Spinal cord (tissue), 10 donors: ENCODE data around the gene PVALEF. TPM values are rescaled to one million over a fixed set of nuclear protein-coding genes. Genes with fewer than 3 reads are reported as not detected.

ENCODE experiments used
- DNase-seq, 6 donors: peaks; one replicate each; pipeline versions ENCODE4 v3.0.0 to v3.0.0-alpha.2; 2013 to 2015; ENCODE audit warnings: low spot score in 6 of 6, low read depth in 4 of 6
- H3K27ac ChIP-seq: one replicate; pipeline ENCODE4 v1.5.1; 2013; ENCODE audit warnings: low read depth, low read length, control low read depth
- H3K27me3 ChIP-seq: one replicate; pipeline ENCODE4 v1.6.1; 2013; ENCODE audit warnings: low read length; ENCODE audit not compliant: control insufficient read depth, insufficient read depth
- H3K36me3 ChIP-seq: one replicate; pipeline ENCODE4 v1.6.1; 2013; ENCODE audit warnings: low read length; ENCODE audit not compliant: control insufficient read depth, insufficient read depth
- H3K4me1 ChIP-seq: one replicate; pipeline ENCODE4 v1.6.1; 2013; ENCODE audit warnings: low read length; ENCODE audit not compliant: control insufficient read depth, insufficient read depth
- H3K4me3 ChIP-seq: one replicate; pipeline ENCODE4 v1.5.1; 2013; ENCODE audit warnings: low read depth, low read length, control low read depth
- H3K9me3 ChIP-seq: one replicate; pipeline ENCODE4 v1.6.1; 2013; ENCODE audit warnings: low read length; ENCODE audit not compliant: control insufficient read depth, insufficient read depth
- WGBS: methylation state at CpG from one replicate; pipeline ENCODE4 v1.1.5; 2013; ENCODE audit warnings: missing lambda C conversion rate; ENCODE audit not compliant: insufficient coverage; 5-methylcytosine and 5-hydroxymethylcytosine counted together
- polyA plus RNA-seq, 2 donors: library from polyadenylated mRNA; unstranded; fragments of 120-200 nt; gene quantifications; one replicate each; pipeline ENCODE4 v1.2.1, GENCODE V29; 2013; ENCODE audit not compliant: insufficient read length in 2 of 2
- total RNA-seq, 2 donors: library from RNA; depleted of rRNA in 1 of 2; stranded (reverse); fragments of 120-200 nt in 1 of 2; fragments of >200 nt in 1 of 2; gene quantifications; one replicate each; pipeline versions ENCODE4 v1.2.3 to v1.2.4, GENCODE V29; 2013 to 2014
- donor health status: healthy.

Gene PVALEF
- total and polyA plus RNA-seq, 4 donors: 0.11 to 0.90 (median 0.73) TPM; not detected in 1

DNA sequence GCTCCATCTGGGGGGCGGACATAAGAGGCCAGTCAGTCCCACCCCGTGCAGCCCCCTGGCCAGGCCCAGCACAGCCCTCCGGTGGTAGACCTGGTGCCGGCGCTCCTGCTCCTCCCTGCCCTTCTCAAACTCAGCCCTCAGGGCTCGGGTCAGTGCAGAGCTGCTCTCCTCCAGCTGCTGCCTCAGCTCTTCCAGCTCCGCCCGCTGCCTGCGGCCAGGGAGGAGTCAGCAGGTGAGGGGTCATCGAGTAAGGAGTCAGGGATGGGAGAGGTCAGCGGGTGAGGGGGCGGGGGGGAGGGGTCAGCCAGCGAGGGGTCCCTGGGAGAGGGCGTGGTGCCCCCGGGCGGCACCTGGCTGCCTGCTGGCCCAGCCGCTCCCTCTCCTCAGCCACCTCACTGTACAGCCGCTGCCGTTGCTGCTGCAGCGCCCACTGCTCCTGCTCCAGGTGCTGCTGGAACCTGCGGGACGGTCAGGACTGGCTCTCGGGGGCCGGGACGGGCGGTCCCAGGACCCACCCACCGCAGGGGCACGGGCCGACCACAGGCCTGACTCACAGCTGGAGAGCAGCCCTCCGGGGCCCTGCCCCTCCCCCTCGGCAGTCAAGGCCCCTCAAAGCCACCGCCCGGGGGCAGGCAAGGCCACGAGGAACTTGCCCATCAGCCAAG lies 27.2 kb downstream of the PVALEF start:
- Histone ChIP-seq H3K36me3 (peaks cover 100% of the 10 kb centered on the region), H3K4me3 (no peak overlapping the region), H3K27ac (no peak overlapping the region), H3K9me3 (no peaks in the 10 kb centered on the region), H3K4me1 (peaks cover 4% of the 10 kb centered on the region), H3K27me3 (no peaks in the 10 kb centered on the region)
- WGBS: 76% methylated on average over 28 of the region's 34 CpGs
- DNase-seq: no peak

- Histone ChIP-seq H3K4me3 (no peak overlapping the region), H3K27ac (no peak overlapping the region), H3K36me3 (peaks cover 100% of the 10 kb centered on the region), H3K27me3 (no peaks in the 10 kb centered on the region), H3K4me1 (peaks cover 4% of the 10 kb centered on the region), H3K9me3 (no peaks in the 10 kb centered on the region)
- 93% methylated on average over 17 of the region's 17 CpGs for WGBS
- DNase-seq: no peak
Observed at GRCh38 chr17:81193051-81193410, 27.7 kb downstream of the PVALEF start.

DNA sequence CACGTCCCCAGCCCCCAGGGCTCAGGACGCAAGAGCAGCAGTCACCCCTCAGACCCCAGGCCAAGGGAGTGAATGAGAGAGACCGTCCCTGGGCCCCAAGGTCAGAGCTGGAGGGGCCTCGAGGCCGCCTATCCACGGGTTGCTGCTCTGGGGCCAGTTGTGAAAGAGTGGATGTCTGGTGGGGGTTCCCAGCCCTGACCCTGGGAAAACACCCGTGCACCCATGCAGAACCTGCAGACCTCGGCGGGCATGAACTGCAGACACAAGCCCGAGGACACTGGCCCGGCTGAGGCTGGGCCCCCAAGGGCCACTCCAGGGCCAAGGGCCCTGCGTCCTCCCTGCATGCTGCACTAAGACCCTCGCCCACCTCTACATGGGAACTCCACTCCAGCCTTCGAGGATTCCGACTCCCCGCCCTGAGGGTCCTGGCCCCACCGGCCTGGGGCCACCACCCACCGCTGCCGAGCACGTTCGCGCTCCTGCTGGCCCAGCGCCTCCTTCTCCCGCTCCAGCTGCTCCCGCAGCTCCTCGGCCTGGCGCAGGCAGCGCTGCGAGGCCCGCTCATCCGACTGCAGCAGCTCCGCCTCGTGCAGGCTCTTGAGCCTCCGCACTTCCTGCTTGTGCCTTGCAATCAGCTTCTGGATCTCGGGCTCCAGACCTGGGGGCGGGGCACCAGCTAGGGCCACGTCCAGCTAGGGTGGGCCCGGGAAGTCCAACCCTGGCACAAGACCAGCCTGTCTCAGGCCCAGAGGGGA lies 28.3 kb downstream of the PVALEF start:
- no peaks in the 10 kb centered on the region for H3K9me3 ChIP-seq
- no peak overlapping the region for H3K4me3 ChIP-seq
- H3K27ac ChIP-seq: no peak overlapping the region
- no peaks in the 10 kb centered on the region for H3K27me3 ChIP-seq
- peaks cover 4% of the 10 kb centered on the region for H3K4me1 ChIP-seq
- 91% methylated on average over 38 of the region's 38 CpGs for WGBS
- no peak for DNase-seq
- H3K36me3 ChIP-seq: peaks cover 100% of the 10 kb centered on the region

- H3K36me3 ChIP-seq: peaks cover 100% of the 10 kb centered on the region
- no peak overlapping the region for H3K4me3 ChIP-seq
Observed at GRCh38 chr17:81194225-81194760, 29.0 kb downstream of the PVALEF start.

DNA sequence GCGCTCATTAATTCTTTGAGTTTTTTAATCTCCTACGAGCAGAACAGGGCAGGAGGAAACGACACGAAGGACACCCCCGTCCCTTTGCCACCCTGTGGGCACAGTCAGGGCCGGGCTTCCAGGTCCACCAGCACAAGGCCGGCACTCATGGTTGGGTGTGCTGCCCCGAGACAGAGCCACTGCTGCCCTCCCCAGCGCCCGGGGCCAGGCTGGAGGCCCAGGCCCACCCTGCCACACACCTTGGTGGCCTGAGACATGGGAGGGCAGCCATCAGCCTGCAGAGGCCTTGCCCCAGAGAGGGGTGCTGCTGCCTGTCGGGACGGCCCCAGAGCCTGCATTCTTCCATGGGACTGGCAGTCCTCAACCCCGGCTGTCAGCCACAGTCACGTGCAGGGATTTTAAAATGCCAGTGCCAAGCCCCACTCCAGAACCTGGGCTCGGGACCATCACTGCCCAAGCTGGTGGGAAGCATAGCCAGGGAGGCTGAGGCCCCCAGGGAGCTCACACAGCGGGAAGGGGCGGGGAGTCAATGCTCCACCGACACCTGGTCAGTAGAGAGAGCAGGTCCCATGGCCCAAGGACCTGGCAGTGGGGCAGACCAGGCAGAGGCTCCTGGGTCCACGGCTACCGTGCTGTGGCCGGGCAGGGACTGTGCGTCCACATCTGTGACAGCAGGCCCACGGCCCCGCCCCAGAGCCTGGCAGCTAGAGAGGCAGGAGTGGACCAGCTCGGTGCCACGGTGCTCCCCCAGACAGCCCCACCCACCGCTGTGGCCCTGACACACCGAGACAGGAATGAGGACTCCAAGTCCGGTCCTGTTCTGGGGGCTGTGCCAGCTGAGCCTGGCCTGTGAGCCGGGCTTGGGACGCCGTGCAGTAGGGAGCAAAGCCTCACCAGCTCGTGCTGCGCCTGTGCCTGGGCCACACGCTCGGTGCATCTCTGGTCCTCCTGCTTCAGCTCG lies 29.9 kb downstream of the PVALEF start:
- Histone ChIP-seq H3K27ac (no peak overlapping the region), H3K9me3 (no peaks in the 10 kb centered on the region), H3K4me3 (no peak overlapping the region), H3K36me3 (peaks cover 100% of the 10 kb centered on the region), H3K4me1 (peaks cover 4% of the 10 kb centered on the region), H3K27me3 (no peaks in the 10 kb centered on the region)
- WGBS: 95% methylated on average over 37 of the region's 37 CpGs
- DNase-seq: no peak

More at GRCh38 chr17:81194225-81194760, 29.0 kb downstream of the PVALEF start:
- Histone ChIP-seq H3K27ac (no peak overlapping the region), H3K27me3 (no peaks in the 10 kb centered on the region), H3K4me1 (peaks cover 4% of the 10 kb centered on the region), H3K9me3 (no peaks in the 10 kb centered on the region)
- DNase-seq: no peak
- 93% methylated on average over 21 of the region's 21 CpGs for WGBS

DNA sequence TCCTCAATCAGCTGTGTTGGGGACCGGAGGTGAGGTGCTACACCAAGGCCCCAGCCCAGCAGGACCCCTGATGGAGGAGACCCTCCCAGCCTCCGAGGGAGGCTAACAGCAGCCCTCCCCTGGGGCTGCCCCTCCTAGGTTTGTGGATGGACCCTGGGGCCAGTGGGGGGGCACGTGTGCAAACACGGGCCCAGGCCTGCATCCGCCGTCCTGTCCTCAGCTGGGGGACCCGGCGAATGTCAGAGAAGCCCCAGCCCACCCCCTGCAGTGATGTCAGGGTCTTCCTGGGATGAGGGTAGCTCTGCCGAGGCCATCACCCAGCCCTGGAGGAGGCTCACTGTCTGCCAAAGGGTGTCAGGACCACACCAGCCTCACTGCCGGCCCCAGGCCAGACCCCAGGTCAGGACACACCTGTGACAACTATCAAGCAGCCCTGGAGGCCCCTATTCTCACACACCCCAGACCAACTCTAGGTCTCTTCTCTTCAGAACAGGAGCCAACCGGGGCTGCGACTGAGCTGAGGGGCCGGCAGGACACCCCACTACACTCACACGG lies 30.7 kb downstream of the PVALEF start:
- Histone ChIP-seq H3K36me3 (peaks cover 100% of the 10 kb centered on the region), H3K27me3 (no peaks in the 10 kb centered on the region), H3K4me1 (peaks cover 9% of the 10 kb centered on the region), H3K4me3 (no peak overlapping the region), H3K27ac (no peak overlapping the region), H3K9me3 (no peaks in the 10 kb centered on the region)
- WGBS: 94% methylated on average over 14 of the region's 14 CpGs
- DNase-seq: no peak

DNA sequence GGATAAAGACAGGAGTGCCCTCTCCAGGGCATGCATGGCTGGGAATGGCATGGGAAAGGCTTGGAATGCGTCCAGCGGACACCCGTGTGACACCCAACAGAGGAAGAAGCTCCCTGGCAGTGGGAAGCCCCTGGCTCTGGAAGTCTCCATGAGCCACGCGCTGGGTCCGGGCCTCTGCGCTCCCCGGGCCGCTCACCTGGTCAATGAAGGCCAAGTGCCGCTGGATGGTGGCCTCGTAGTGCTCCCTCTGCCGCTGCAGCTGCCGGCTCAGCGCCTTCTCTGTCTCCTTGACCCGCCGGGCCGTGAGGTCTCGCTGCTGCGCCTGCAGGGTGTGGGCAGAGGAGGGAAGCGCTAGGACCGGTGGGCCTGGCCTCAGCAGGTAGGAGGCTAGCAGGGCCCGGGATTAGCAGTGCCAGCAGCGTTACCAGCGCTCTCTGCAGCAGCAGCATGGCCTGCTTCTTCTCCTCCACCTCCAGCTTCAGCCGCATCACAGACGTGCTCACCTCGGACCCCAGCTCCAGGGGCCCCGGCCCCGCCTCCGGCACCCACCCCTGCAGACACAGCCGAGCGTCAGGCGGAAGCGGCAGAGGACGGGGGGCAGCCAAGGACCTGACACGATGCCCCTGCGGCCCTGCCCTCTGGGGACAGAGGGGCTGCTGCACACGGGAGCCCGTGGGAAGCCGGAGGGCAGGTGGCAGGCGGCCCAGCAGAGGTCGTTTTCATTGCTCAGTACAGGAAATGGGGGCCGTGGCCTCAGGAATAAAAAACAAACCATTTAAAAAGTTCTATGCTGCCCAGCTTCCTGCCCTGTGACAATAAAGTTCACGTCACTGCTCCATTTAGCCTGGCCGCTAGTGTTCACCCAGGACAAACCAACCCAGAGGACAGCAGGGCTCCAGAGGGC lies 31.4 kb downstream of the PVALEF start:
- no peak for DNase-seq
- no peak overlapping the region for H3K27ac ChIP-seq
- peaks cover 100% of the 10 kb centered on the region for H3K36me3 ChIP-seq
- H3K4me1 ChIP-seq: peaks cover 9% of the 10 kb centered on the region
- H3K27me3 ChIP-seq: no peaks in the 10 kb centered on the region
- WGBS: 90% methylated on average over 45 of the region's 45 CpGs
- no peak overlapping the region for H3K4me3 ChIP-seq
- no peaks in the 10 kb centered on the region for H3K9me3 ChIP-seq

DNA sequence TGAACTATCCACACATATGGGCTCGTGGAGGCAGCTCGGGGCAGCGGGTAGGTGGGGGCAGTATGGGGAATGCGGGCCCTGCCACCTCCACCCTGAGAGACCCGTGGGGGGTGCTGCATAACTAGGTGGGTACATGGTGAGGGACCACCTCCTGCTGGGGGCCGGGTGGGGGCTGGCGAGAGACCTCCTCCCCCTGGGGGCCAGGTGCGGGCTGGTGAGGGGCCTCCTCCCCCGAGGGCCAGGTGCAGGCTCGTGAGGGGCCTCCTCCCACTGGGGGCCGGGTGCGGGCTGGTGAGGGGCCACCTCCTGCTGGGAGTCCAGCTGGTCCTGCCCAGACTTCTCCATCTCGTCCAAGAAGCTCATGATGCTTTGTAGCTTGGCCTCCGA lies 32.1 kb downstream of the PVALEF start:
- H3K36me3 ChIP-seq: peaks cover 99% of the 10 kb centered on the region
- no peaks in the 10 kb centered on the region for H3K27me3 ChIP-seq
- H3K4me1 ChIP-seq: peaks cover 9% of the 10 kb centered on the region
- H3K27ac ChIP-seq: no peak overlapping the region
- DNase-seq: no peak
- H3K9me3 ChIP-seq: no peaks in the 10 kb centered on the region
- H3K4me3 ChIP-seq: no peak overlapping the region
- WGBS: 84% methylated on average over 9 of the region's 14 CpGs
